PFSK-1 (cell line): Measurements from ENCODE around the gene VSIG8.

Source experiments
- FOXP2 ChIP-seq: optimal IDR thresholded peaks from 2 replicates; pipeline ENCODE3; 2011; ENCODE audit warnings: borderline replicate concordance, control low read depth, inconsistent platforms; ENCODE audit not compliant: insufficient read depth; ENCODE audit errors: extremely low read length, extremely low read depth
- POLR2AphosphoS5 ChIP-seq: IDR thresholded peaks from 2 replicates; pipeline ENCODE4 v1.6.1; 2012; ENCODE audit warnings: low read depth, mild to moderate bottlenecking, control low read depth, low read length, moderate library complexity
- REST ChIP-seq, 2 experiments: IDR thresholded peaks; 2 replicates each; pipeline versions ENCODE4 v1.6.1 to v1.8.0; 2011 to 2012; ENCODE audit warnings: low read depth in 2 of 2, low read length in 2 of 2, control low read depth in 1 of 2, inconsistent platforms in 1 of 2, mild to moderate bottlenecking in 1 of 2, moderate library complexity in 1 of 2; ENCODE audit not compliant: insufficient read depth in 1 of 2
- SIN3A ChIP-seq: IDR thresholded peaks from 2 replicates; pipeline ENCODE4 v1.6.1; 2012; ENCODE audit warnings: mild to moderate bottlenecking, low read length, moderate library complexity, borderline replicate concordance; ENCODE audit not compliant: insufficient read depth
- TAF1 ChIP-seq: IDR thresholded peaks from 2 replicates; pipeline ENCODE4 v1.6.1; 2012; ENCODE audit warnings: low read length, control low read depth, borderline replicate concordance; ENCODE audit not compliant: insufficient read depth

GRCh38 chr1:159853417-159854115 lies 8.9 kb downstream of the VSIG8 start:
- no peak for TF ChIP-seq TAF1
- TF ChIP-seq POLR2AphosphoS5, result no peak
- TF ChIP-seq REST (IDR thresholded peaks at IDR 0.05; ENCODE audit: insufficient read depth in 1 of 2, low read depth in 2 of 2, low read length in 2 of 2), result no peak
- no peak for TF ChIP-seq SIN3A
- no peak for TF ChIP-seq FOXP2
